NCI-H146 treated with DMSO at 0.1 percent for 48 hours (cell line): ENCODE data around the gene DSTYK.
"Not testable (repeated sequence)": the region's sequence is repeated elsewhere in the genome, so short reads cannot be mapped to it uniquely, and the experiment has no call there.

ENCODE experiments used
- DNase-seq: peaks from one replicate; lab custom pipeline; 2025; ENCODE audit not compliant: unreplicated experiment; lab: John Stamatoyannopoulos, UW

DSTYK gene

GRCh38 chr1:205241366-205242030, 30.0 kb upstream of the DSTYK start:
- no peak for DNase-seq

- DNase-seq = no peak
These were observed 29.1 kb upstream of the DSTYK start for GRCh38 chr1:205240569-205240968.

DNA sequence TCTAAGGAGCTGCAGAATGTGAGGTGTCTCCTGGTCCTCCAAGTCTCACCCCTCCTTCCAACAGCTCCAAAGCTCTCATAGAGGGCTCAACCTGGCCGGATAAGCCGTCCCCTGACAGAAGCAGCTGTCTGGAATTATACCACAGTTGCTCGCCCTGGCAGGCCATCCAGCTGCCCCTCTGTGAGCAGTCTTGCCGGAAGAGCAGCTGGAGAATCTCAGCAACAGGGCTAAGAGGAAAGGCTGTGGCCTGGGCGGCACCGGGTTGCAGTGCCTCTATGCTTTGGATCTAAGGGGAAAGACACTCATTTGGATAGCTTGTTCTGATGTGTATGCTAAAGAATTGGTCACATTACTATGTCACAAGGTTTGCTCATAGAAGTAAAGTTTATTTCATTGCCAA, 28.6 kb upstream of the DSTYK start:
- no peak for DNase-seq

DNA sequence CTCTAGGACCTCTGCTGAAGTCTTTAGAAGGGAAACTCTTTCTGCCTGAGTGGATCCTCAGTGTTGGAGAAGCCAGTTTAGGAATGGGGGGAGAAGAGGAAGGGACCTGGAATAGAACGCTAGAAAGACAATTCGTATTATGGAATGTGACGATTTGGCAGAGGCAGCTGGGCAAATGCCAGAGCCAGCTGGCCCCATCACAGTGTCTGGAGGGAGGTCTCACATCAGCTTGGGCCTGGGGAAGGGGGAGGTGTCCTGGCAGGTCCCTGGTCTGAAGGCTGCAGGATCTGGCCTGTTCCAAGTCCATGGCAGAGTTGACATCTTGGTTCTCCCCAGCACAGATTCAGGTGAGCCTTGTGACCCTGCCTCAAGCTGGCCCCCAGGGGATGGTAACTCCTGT, 27.6 kb upstream of the DSTYK start:
- no peak for DNase-seq

- no peak for DNase-seq
These were observed 26.3 kb upstream of the DSTYK start for GRCh38 chr1:205237526-205238484.

DNA sequence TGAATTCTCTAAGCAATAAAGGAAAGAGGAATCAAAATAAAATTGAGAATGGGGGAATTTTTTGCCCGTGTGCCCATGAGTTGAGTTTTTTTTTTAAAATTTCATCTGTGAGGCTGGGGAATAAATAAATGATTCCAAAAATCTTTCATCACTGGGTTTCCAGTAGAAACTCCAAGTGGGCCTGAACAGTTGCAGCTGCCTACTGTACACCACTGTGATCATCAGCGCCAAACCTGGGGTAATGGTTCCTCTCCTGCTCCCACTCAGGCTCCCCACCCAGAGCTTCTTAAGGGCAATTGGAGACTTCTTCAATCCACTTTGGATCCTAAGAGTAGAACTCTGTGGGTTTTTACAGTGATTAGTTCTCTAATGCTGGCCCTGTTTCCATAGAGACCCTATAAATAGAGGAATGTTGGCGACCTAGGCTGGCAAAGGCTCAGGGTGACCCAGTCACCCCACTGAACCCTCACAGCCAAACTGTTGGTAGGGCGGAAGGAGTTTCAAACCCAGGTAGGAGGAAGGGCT, 25.5 kb upstream of the DSTYK start:
- no peak for DNase-seq

DNA sequence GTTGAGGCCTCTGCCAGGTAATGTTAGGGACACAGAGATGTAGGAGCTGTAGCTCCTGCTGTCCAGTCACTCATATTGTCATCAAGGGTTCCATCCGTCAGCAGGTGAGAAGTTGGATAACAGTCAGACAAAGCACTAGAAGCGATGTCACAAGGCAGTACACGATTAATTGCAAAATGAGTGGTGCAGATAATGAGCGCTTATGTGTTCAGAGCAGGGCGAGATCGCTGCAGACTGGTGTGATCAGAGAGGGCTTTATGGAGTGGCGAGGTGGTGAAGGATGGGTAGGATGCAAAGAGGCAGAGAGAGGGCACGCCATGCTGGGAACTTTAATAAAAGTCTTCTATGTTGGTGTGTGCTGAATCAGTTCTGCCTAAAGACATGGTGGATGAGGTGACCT, 25.0 kb upstream of the DSTYK start:
- no peak for DNase-seq

- no peak for DNase-seq
These were observed 24.4 kb upstream of the DSTYK start for GRCh38 chr1:205235951-205236350.

DNA sequence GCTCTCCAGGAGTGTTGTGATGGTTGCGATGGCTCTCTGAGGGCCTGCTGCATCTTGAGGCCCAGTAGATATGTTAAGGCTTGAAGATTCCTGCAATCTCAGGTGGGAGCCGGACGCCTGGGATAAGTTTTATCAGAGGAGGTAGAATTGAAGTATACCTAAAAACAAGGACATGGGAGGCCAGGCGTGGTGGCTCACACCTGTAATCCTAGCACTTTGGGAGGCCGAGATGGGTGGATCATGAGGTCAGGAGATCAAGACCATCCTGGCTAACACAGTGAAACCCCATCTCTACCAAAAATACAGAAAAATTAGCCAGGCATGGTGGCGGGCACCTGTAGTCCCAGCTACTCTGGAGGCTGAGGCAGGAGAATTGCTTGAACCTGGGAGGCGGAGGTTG, 22.5 kb upstream of the DSTYK start:
- not testable (repeated sequence) for DNase-seq

DNA sequence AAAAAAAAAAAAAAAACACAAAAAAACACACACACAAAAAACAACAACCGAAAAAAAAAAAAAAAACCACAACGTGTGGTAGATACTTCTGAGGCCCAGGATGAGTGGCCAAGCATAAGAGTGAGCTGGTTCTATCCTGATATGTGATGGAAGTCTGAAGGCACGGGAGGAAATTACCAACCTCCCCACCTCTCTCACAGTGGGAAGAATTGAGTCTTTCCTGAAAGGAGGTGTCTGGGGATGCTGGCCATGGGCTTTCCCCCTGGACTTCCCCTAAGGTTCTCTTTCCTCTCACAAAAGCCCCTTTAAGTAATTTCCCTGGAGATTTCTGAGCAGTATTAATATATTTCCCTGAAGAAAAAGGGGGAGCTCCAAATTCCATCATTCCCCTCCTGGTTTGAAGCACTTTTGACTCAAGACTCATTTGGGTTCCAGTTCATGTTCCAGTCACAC, 21.5 kb upstream of the DSTYK start:
- DNase-seq = no peak

DNA sequence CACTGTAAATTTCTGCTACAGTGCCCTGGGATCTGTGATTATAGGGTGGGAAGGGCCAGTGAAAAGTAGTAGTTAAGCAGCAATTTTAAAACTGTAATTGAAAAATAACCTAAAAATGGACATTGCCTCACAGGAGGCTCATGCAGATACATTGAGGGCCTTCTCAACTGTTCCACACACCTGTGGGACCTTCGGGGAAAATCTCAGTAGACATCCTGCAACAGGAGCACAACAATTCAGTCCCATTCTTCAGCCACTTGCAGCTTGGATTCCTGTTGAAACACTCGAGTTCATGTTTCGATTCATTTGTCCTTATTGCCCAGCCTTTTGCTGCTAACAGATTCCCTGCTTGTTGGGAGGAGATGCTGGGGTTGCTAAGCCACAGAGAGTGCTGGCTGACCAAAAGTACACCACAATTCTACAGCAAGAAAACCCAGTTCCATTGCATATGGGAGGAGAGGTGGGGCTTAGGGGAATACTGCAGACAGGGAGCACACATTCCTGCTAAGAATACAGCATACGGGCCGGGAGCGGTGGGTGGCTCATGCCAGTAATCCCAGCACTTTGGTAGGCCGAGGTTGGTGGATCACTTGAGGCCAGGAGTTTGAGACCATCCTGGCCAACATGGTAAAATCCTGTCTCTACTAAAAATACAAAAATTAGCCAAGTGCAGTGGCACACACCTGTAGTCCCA, 20.8 kb upstream of the DSTYK start:
- DNase-seq = no peak

DNA sequence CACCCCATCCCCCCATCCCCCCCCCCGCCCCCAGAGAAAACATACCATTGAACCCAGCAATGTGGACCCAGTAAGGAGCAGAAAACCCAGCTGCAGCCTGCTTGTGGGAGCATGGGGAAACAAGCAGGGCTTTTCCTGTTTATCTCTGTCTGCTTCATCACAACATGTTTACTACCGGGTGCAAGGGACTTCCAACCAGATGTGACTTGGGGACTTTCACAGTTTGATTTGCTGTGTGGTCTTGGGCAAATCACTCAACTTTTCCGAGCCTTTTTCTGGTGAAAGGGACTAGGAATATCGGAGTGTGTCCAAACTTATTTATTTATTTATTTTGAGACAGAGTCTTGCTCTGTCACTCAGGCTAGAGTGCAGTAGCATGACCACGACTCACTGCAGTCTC, 19.5 kb upstream of the DSTYK start:
- no peak for DNase-seq

DNA sequence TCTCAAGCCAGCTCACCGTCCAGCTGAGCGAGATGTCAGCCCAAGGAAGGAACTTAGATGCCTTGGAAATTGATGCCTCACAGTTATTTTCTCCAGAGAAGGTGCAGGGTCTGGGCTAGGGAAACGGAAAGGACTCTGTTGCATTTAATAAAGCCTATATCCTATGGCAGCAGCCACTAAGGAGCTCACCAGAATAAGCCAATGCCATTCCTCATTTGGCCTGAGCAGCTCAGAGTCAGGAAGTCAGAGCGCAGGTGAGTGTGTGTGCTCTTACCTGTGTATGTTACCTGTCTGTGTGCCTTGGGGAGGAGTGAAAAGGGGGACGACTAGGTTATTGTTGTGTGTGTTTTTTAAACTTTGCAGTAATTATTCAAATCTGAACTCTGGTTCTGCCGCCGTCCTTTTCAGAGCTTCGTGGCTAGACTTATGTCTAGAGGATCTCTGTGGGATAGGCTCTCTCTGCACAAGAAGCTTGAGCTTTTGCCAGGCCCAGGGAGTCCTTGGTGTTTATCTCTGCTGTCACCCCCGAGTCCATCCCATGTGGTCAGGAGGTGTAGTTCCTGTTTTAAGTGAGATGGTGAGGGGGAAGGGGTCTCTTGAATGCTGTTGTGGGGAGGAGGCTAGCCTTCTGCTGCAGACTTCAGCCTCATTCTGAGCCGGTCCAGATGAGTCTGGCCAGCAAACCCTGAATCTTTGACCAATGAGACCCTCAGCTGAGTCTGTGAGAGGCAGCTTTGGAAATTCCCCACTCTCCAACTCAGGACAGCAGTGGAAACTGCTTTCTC, 18.6 kb upstream of the DSTYK start:
- no peak for DNase-seq

DNA sequence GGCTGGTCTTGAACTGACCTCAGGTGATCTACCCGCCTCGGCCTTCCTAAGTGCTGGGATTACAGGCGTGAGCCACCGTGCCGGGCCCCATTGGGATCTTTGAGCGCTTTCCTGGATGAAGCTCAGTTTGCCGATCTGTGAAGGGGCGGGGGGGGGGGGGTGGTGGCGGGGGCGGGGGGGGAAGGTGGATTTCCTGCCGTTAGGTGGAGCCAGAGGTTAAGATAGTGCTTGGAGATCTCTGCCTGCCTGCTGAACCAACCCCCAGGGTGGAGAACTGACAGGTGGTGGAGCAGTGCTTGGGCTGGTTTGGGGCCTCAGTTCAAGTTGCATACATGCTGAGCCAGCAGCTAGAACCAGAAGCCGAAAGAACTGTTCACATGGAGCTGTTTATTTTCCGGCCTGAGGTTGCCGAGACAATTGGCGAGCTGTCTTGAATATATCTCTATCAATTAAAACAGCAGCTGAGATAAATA, 17.9 kb upstream of the DSTYK start:
- peak; percentile 75 for DNase-seq

GRCh38 chr1:205228093-205228521, 16.6 kb upstream of the DSTYK start:
- DNase-seq = no peak

DNA sequence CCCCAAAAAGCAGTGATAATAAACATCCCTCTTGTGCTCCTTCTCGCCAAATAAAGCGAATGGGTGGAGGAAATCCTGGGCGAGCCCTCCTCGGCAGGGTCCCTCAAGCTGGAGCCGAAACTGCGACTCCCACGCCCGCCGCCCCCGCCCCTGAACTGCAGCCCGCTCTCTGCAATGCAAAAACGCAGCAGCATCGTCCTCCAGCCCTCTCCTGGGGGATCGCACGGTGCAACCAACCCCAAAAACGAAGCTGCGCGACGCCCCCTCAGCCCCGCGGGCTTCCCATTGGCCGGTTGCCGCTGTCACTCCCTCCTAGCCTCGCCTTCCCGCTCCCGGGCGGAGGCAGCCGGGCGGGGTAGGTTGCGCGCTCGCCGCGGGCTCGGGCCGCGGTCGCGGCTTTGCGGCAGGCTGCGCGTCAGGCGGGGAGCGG, 16.1 kb upstream of the DSTYK start, which contains the start of gene TMCC2:
Gene TMCC2 (plus strand): TSS at position 363 of the 430 bp plus-strand sequence. CDS start 619 bp downstream, outside the sequence.
- DNase-seq = peak; percentile 89

- no peak for DNase-seq
These were observed 15.5 kb upstream of the DSTYK start for GRCh38 chr1:205226868-205227583.

GRCh38 chr1:205225901-205226765, 14.6 kb upstream of the DSTYK start:
- DNase-seq = no peak

- DNase-seq = no peak
These were observed 13.2 kb upstream of the DSTYK start for GRCh38 chr1:205224736-205225135.
